HG02981 (cell line): ENCODE results near the gene PAIP2.
A peak's percentile ranks its signal among the peaks of the same experiment; 100 is the strongest.
"Not testable (repeated sequence)": the region's sequence is repeated elsewhere in the genome, so short reads cannot be mapped to it uniquely, and the experiment has no call there.

Experiments used
- ATAC-seq: cut with Tn5 transposase; IDR thresholded peaks from one replicate; pipeline ENCODE4 v1.9.1; 2021; ENCODE audit warnings: mild to moderate bottlenecking, moderate library complexity; ENCODE audit not compliant: unreplicated experiment

The PAIP2 gene

GRCh38 chr5:139314276-139314675 is 27.4 kb upstream of the PAIP2 start:
- no peak for ATAC-seq

- ATAC-seq, result no peak
These were observed 26.5 kb upstream of the PAIP2 start for GRCh38 chr5:139315056-139315615.

- ATAC-seq, result no peak
These were observed 5.8 kb upstream of the PAIP2 start for GRCh38 chr5:139335811-139336210.

- no peak for ATAC-seq
These were observed 1.6 kb upstream of the PAIP2 start for GRCh38 chr5:139340051-139340450.

- no peak for ATAC-seq
These were observed 416 bp upstream of the PAIP2 start for GRCh38 chr5:139341187-139341688.

GRCh38 chr5:139342423-139342723 is 719 bp downstream of the PAIP2 start:
- peak; percentile 40 for ATAC-seq

GRCh38 chr5:139343476-139343875 is 1.8 kb downstream of the PAIP2 start:
- ATAC-seq, result no peak

- no peak for ATAC-seq
These were observed 2.5 kb downstream of the PAIP2 start for GRCh38 chr5:139344177-139344576.

- not testable (repeated sequence) for ATAC-seq
These were observed 3.8 kb downstream of the PAIP2 start for GRCh38 chr5:139345442-139345841.

GRCh38 chr5:139347863-139348262 is 6.2 kb downstream of the PAIP2 start:
- not testable (repeated sequence) for ATAC-seq

- no peak for ATAC-seq
These were observed 12.5 kb downstream of the PAIP2 start for GRCh38 chr5:139354186-139354585.

GRCh38 chr5:139355900-139356299 is 14.2 kb downstream of the PAIP2 start:
- not testable (repeated sequence) for ATAC-seq

GRCh38 chr5:139358064-139358463 is 16.4 kb downstream of the PAIP2 start:
- no peak for ATAC-seq

GRCh38 chr5:139360384-139360783 is 18.7 kb downstream of the PAIP2 start:
- no peak for ATAC-seq

GRCh38 chr5:139361835-139362429 is 20.3 kb downstream of the PAIP2 start:
- no peak for ATAC-seq

- ATAC-seq, result no peak
These were observed 22.3 kb downstream of the PAIP2 start for GRCh38 chr5:139363937-139364336.

- no peak for ATAC-seq
These were observed 22.8 kb downstream of the PAIP2 start for GRCh38 chr5:139364466-139364865.

- ATAC-seq, result no peak
These were observed 27.0 kb downstream of the PAIP2 start for GRCh38 chr5:139368613-139369012.

- ATAC-seq, result no peak
These were observed 27.5 kb downstream of the PAIP2 start for GRCh38 chr5:139369181-139369580.

- ATAC-seq, result no peak
These were observed 30.1 kb downstream of the PAIP2 start for GRCh38 chr5:139371482-139372435.

GRCh38 chr5:139374909-139375308 is 33.3 kb downstream of the PAIP2 start:
- ATAC-seq, result no peak

- ATAC-seq, result no peak
These were observed 34.7 kb downstream of the PAIP2 start for GRCh38 chr5:139376364-139376763.
